Left ventricle myocardium superior (tissue), 1 donor: ENCODE measurements around the gene ZNF777. TPM values are rescaled to one million over a fixed set of nuclear protein-coding genes. Genes with fewer than 3 reads are reported as not detected.
"Not testable (repeated sequence)": the region's sequence is repeated elsewhere in the genome, so short reads cannot be mapped to it uniquely, and the experiment has no call there.

ENCODE experiments used
- ATAC-seq: fragments of 200-7000 bp; cut with Tn5 transposase; one replicate; pipeline ENCODE4 v1.9.1; 2020; ENCODE audit warnings: mild to moderate bottlenecking, moderate library complexity
- DNase-seq: peaks from one replicate; pipeline ENCODE4 v3.0.0-alpha.2; 2020
- intact Hi-C: fragments of 100-400 bp; cut with micrococcal nuclease; formaldehyde crosslinking; loops from one replicate; pipeline ENCODE4 v1.11.0; 2022
- long read RNA-seq: library from polyadenylated mRNA; unstranded; transcript quantifications from one replicate; pipeline ENCODE4 v2.0.0, GENCODE V29; 2021
- total RNA-seq: library from RNA; stranded (reverse); fragmentation: NEBNext Ultra II Directional; extraction: Animal tissue kit (Norgen Biotek cat#: 25700); gene quantifications from one replicate; pipeline ENCODE4 v1.2.1, GENCODE V29; 2021
- donor health status: DM: no; HTN: yes; CAD: no; lungs with severe emphysema.

Gene ZNF777
- 8.4 TPM for total RNA-seq
- long read RNA-seq, partial matches to known transcripts: 5 of 15 reads
- long read RNA-seq, other reads (novel, unspliced or antisense): 10 of 15 reads

DNA sequence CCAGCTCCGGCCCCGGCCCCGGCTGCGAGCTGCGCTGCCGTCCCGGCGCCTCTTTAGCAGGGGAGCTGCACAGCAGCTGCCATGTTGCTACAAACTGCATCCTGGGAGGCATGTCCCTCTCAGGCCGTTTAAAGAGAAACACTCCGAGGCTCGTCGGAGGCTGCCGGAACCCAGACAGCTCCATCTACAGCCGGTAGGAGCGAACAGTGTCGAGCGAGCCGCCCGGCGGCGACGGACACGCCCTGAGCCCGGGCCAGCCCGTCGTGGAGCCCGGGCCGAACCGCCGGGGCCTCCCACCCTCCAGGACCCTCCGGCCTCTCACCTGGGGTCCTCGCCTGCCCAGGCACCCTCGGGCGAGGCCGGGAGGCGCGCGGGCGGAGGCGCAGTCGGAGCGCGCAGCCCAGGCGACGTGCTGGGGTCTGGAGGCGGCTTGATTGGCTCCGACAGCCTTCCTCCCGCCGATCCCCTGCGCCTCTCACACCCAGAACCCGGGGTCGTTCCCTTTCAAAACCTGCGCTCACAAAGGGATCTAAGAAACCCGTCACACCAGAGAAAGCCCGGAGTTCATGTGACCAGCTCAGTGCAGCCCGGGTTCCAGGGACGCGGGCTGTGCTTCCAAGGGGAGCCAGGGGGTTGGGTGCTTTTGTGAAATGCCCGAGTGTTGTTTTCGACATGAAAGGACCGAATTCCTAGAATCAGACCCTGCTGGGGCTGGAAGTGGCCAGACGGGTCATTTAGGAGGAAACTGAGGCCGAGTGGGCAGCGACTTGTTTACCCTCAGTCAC, at the start of gene ZNF777:
Gene ZNF777, minus strand, starts transcription at position 570 of the 785 bp plus-strand sequence. CDS start 5,040 bp downstream, outside the sequence.
- DNase-seq (peak; percentile 87), ATAC-seq (peak; percentile 99)
- intact Hi-C loops: no loop called here

DNA sequence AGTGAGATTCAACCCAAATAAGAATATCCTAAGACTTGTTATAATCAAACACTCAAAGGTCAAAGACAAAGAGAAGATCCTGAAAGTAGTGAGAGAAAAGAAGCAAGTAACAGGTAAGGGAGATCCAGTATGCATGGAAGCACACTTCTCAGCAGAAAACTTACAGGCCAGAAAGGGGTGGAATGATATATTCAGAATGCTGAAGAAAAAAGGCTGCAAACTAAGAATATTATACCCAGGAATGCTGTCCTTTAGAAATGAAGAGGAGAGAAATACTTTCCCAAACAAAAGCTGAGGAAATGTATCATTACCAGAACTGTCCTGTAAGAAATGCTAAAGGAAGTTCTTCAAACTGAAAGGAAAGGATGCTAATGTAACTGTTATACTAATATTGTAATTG, 49.4 kb upstream of the ZNF777 start:
- intact Hi-C loops: no loop called here
- DNase-seq (no peak), ATAC-seq (no peak)

DNA sequence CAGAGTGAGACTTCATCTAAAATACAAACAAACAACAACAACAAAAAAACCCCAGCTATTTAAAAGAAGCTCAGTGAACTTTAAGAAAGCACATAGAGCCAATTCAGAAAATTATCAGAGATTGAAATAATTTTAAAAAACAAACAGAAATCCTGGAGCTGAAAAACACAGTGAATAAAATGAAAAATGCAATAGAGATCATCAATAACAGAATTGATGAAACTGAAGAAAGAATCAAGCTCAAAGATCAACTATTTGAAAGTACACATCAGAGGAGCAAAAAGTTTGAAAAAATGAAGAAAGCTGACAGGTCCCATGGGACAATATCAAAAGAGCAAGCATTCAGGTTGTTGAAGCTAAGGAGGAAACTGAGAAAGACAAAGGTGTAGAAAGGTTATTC, 48.9 kb upstream of the ZNF777 start:
- no peak for DNase-seq
- no peak for ATAC-seq
- intact Hi-C loops: no loop called here

DNA sequence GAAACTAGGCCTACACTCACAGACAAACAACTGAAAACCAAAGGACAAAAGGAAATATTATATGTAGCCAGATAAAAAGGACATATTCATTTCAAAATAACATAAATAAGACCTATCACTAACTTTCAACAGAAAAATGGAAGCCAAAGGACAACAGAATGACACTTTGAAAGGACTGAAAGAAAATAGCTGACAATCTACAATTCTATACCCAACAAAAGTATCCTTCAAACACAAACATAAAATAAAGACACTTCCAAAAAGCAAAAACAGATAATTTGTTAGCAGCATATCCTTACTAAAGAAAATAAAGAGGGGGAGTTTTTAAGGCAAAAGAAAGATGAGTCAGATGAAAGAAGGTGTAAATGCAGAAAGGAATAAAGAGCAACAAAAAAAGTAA, 44.7 kb upstream of the ZNF777 start:
- no peak for ATAC-seq

DNA sequence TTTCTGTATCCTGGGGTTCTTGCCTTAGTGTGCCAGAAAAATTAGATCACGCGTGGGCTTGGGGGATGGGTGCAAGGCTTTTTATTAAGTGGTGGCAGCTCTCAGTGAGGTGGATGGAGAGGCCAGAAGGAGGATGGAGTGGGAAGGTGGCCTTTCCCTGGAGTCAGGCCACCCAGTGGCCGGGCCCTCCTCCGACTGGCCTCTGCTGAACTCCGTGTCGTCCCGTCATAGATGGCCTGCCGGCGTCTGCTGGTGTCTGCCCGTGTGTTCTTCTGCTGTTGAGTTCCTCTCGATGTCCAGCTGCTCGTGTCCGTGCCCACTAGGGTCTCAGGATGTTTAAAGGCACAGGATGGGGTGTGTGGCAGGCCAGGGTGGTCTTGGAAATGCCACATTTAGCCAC, 40.8 kb upstream of the ZNF777 start:
- DNase-seq: no peak
- intact Hi-C loops: no loop called here
- no peak for ATAC-seq

More for the DNA sequence above, 44.7 kb upstream of the ZNF777 start:
- no peak for DNase-seq
- intact Hi-C loops: no loop called here

DNA sequence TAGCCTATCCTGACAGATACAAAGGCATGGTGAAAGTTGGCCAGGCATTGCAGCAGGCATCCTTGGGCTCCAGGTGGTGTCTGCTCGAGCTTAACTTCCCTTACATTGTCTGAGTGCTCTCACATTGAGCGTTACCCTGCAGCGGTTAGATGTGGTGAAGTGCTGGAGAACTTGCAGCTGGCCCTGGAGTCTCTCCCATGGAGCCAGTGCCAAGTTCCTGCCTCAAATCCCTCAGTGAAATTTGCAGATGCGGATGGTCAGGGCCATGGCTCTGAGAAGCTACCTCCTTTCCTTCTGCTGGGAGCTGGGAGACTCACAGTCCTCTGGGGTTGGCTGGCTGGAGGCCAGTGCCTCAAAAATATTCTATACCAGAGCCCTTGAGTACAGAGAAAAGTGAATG, 40.0 kb upstream of the ZNF777 start:
- intact Hi-C loops: no loop called here
- DNase-seq: peak; percentile 42
- no peak for ATAC-seq

DNA sequence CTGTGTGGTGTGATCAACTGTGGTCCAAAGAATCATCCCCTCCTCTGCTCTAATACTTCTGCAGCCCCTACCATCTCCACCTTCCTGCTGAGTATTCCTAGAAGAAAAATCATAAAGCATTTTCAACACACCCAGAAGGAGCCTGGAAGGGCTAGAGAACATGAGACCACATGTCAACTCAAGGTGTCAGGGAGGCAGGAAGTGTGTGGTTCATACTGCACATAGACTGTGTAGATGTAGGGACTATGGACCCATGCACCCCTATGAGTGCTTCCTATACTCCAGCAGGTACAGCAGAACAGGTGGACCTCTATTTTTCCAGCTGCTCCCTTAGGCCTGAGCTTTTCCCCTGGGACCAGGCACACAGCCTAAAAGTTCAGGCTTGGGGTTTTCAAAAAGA, 39.3 kb upstream of the ZNF777 start:
- intact Hi-C loops: no loop called here
- DNase-seq: no peak
- no peak for ATAC-seq

DNA sequence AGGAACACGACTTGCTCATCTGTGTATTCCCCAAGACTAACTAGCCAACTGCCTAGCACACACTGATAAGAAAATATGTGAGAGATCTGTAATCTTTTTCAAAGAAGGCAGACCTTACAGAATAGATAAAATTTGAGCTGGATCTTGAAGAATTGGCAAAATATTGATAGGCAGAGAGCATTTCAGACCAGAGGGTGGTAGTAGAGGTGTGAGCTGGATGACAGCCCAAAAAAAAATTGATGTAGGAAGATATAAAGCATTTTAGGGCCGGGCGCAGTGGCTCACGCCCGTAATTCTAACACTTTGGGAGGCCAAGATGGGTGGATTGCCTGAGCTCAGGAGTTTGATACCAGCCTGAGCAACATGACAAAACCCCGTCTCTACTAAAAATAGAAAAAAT, 37.9 kb upstream of the ZNF777 start:
- intact Hi-C loops: no loop called here
- ATAC-seq (no peak), DNase-seq (no peak)

DNA sequence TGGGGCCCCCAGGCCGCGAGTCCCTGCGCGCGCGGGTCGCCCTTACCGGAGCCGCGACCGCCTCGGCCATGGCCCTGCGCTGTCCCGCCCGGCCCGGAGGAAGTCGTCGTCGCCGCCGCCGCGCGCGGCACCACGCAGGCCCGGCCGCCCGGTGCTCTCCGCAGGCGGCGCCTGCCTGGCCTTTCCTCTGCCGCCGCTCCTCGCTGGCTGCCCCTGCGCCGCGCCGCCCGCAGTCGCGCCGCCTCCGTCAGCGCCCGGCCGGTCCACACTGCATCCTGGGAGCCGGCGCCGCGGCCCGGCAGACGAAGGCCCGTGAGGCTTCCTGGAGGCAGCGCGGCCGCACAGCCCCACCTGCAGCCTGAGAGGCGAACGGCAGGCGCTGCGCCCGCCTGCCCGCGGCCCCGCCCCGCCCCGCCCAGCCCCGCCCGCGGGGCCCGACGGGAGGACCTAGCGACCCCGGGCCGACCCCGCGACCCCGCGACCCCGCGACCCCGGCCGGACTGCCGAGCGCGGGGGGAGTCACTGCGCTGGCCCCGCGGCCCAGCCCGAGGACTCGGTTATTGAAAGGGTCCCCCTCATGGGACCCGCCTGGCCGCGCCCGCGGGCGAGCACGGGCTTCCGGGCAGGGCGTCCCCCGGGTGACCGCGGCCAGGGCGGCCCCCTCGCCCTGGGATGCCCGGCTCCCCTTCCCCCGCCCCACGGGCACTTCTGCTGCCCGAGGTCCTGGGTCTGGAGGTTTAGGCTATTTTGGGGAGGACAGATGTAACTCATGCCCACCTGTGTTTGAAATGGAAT, 36.8 kb upstream of the ZNF777 start, which contains the start of gene ZNF746:
Gene ZNF746, minus strand, starts transcription at position 343 of the 795 bp plus-strand sequence. Its CDS starts 273 bp downstream, at position 70.
- intact Hi-C loops: no loop called here

DNA sequence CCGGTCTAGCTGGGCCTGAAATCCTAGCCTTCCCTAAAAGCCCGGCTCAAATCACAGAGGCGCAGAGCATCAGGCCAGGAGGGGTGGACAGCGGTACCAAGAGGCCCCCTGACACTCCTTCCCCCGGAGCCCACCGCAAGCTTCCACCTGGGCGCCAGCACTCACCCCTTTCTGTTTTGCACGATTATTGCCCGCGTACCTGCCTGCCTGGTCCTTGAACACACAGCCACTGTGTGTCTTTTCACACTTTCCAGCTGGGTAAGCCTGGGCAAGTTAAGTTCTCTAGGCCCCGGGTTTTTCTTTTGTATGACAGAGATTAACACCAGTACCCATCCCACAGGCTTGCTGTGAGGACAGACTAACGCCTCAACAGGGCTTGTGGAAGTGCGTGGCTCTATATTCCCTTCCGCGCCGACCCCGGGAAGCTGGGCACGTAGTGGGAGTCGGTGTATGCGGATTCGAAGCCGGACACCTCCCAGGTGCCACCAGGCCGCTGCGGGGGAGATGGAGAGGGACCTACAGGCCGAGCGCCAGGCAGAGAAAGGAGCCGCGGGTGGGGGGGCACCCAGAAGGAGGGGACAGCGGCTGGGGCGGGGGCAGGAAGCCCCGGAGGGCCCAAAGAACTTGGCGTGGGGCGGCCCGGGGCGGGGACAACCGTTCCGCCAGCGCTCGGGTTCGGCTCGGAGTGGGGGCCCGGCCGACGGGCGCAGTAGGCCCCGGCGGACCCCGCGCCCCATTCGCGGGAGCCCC, 36.0 kb upstream of the ZNF777 start:
- DNase-seq: peak; percentile 76
- peak; percentile 61 for ATAC-seq
- intact Hi-C loops: no loop called here

More for the DNA sequence above, 36.8 kb upstream of the ZNF777 start, which contains the start of gene ZNF746:
- DNase-seq: peak; percentile 94
- peak; percentile 92 for ATAC-seq

DNA sequence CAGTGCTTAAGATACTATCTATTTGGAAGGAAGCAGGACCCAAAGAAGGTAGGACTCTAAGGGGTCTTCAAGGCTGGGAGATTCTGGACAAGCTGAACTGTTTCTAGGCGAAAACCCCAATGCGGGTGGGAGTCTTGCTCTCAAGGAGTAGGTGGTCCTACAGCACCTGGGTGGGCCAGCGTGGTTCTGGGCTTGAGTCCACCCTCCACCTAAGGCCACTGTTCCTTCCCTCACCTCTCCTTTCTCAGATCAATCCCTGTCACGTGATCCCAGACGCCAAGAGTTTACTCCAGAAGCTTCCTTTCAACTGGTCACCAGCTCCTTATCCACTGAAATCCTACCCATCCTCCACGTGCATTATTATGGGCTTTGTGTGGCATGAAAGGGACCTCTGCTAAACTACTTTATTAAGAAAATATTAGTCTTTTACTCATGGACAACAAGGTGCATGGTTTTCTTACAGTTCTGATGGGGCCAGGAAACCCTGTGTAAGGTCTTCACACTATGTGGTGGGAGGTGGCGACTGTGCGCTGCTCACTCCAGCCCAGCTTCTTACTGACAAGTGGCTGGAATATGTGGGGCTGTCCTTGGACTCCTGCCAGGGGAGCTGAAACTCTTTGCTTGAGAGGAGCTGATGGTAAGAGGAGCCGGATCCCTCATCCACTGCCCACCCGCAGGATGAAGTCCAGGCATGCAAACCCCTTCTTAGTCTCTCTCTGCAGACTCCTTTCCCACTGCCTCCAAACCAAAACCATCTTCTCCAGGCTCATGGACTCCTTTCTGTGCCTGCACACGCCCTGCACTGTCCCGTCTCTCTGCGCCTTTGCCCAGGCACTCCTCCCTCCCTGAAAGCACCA, 35.2 kb upstream of the ZNF777 start:
- intact Hi-C loops: no loop called here
- ATAC-seq (peak; percentile 62), DNase-seq (peak; percentile 83)

DNA sequence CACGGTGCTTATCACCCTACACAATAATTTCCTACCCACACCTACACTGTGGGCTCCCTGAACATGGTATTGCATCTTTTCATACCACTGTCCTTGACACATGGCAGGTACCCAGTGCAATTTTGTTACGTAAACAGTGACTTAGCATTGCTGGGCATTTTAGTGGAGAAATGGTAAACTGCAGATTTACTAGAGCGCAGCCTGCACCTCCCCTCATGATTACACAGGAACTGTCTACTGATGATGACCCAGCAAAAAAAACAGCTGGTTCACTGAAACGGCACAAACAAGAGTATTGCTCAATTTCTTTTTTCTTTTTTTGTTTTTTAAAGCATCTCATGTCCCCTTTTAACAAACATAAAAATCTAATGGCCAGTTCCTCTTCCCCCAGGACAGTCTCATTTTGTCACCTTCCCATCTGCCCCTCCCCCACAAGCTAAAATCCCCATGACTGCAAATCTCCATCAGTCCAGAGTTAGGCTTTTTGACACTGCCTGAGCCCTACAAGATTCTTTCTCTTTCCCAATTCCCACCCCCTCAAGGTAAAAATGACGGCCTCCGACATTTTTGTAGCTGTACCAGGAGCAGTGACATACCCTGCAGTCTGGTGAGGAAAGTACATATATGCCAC, 34.0 kb upstream of the ZNF777 start:
- ATAC-seq (no peak), DNase-seq (no peak)
- intact Hi-C loops: no loop called here

DNA sequence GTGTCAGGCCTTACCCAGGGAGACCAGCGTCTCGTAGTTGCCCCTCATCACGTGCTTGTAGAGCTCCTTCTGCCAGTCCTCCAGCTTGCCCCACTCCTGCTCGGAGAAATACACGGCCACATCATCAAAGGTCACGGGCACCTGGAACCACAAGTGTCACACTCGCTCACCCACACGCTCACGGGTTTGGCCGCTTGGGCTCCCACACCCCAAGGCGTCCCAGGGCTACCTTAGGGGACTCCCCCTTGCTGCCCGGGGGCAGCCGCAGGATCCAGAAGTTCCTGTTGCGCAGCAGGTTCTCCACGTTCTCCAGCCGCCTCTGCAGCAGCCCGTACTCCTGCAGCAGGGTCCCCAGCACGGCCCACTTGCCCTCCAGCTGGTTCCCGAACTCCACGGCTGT, 33.1 kb upstream of the ZNF777 start:
- ATAC-seq, DNase-seq, intact Hi-C loops: not testable (repeated sequence)

DNA sequence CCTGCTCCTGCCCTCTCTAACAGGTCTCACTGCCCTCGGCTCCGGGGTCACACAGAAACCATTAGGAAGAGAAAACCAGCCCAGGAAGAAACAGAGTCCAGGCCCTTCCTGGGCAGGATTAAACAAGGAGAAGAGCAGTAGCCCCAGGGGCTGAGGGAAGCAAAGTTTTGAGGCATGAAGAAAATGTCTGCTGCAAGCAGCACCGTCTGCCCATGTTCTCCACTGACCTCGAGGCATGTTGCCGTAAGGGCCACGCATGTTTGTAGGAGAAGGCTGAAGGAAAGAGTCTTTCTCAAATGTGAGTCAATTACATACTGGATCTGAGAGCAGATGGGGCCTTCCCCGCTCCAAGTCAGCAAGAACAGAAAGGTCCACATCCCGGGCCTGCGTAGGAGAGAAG, 32.5 kb upstream of the ZNF777 start:
- intact Hi-C loops: no loop called here
- no peak for DNase-seq
- ATAC-seq: no peak

DNA sequence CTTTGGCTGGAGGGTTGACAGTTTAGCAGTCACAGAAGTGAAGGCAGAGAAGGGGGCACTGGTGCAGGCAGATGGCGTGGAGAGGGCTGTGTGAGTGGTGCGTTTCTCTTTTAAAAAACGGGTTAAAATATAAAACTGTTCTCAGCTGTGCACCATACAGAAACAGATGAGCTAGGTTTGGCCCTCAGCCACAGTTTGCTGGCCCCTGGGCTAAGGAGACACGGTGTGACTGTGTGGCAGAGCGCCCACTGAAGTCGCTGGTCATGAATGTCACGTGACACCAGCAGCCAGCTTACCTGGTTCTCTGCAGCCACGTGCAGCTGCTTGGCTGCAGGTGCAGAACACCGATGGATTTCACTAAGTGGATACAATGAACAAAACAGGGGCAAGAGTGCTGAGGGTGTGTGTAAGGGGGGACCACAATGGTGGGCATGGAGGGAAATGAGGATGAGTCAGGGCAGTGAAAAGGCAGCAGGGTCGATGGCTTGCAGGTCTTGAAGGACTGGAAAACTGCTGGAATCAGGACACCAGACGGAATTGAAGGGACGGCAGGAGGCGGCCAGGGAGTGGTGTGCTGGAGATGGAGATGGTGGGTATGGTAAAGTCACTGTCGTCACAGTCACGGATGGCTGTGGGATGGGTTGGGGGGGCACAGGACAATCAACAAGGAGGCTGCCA, 29.4 kb upstream of the ZNF777 start:
- DNase-seq: no peak
- intact Hi-C loops: no loop called here

DNA sequence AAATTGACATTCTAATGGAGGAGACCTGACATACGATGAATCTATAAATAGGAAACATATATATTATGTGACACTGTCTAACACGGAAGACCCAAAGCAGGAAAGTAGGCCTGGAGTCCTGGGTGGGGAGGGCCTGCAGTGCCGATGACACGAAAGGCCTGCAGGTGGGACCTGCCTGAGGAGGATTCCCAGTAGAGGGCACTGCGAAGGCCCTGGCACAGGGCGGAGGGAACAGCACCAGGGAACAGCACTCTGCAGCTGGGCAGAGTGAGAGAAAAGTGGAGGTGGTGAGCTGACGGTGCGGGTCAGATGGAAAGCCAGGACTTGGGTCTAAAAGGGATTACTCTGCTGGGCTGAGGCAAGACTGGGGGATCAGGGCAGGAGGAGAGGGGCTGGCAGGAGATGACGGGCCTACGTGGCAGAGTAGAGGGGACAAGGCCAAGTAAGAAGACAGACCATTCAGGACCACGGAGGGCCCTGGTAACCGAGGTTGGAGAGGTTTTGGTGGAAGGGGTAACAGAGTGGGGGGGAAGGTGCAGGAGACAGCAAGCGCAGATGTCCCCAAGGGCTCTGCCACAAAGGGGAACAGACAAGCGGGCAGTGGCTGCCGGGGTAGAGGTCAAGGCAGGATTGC, 28.6 kb upstream of the ZNF777 start:
- intact Hi-C loops: no loop called here
- DNase-seq (no peak), ATAC-seq (peak; percentile 64)

More for the DNA sequence above, 29.4 kb upstream of the ZNF777 start:
- peak; percentile 21 for ATAC-seq

DNA sequence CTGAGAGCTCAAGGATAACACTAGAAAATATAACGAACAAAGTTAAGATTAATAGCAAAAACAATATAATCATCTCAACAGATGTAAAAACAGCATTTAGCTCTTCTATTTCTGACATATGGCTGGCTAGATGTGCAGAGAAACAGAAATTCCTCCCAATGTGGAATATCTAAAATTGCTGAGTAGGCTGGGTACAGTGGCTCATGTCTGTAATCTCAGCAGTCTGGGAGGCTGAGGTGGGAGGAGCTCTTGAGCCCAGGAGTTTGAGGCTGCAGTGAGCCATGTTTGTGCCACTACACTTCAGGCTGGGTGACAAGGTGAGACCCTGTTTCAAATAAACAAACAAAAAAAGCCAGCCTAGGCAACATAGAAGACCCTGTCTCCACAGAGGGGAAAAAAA, 18.7 kb upstream of the ZNF777 start:
- no peak for DNase-seq
- intact Hi-C loops: no loop called here
- ATAC-seq: no peak
